ENCODE measurements around the gene GPR146.

DNA sequence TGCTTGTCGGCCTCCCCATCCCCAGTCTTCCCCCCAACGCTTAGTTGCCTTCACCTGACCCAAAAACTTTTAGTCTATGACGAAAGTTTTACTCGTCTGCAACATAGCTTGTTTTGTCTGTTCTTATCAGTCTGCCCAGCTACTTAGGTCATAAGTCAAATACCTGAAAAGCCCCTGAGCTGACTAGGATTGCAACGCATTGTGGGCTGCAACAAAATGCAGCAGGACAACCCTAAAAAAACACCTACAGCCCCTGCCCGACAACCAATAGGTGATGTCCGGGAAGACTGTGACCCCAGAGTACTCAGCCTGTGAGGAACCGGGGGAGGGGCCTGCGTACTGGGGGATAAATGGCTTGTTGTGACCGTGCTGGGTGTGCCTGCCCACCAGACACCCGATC, 24.3 kb downstream of the GPR146 start:
- TF ChIP-seq EZH2 (IDR thresholded peaks at IDR 0.05) (no peak), POLR2AphosphoS5 (IDR thresholded peaks at IDR 0.05; ENCODE audit: borderline replicate concordance, low read depth, low read length) (no peak), FOXP2 (optimal IDR thresholded peaks at IDR 0.05; ENCODE audit: control extremely low read depth, extremely low read length, insufficient read depth) (no peak)
